ENCODE results near the gene ATP5MC3. TPM values are rescaled to one million over a fixed set of nuclear protein-coding genes. Genes with fewer than 3 reads are reported as not detected.

Gene ATP5MC3
- total and polyA plus RNA-seq, 2 donors from 2014 or later: 189 to 990 TPM

DNA sequence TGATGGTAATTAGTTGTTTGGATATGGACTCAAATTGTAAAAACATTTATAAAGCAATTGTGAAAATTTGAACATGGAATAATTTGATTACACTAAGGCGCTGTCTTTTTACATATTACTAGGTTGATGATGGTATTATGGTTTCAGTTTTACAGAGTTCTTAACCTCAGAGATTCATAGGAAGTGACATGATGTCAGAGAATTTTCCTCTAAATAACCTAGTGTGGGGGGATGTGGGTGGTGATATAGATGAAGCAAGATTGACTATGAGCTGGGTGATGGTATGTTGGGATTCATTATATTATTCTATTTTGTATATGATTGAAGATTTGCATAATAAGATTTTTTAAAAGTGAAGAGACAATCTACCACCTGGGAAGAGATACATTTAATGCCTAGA, 45.9 kb upstream of the ATP5MC3 start:
- FAIRE-seq: no peak
- TF ChIP-seq, protein P1, sequence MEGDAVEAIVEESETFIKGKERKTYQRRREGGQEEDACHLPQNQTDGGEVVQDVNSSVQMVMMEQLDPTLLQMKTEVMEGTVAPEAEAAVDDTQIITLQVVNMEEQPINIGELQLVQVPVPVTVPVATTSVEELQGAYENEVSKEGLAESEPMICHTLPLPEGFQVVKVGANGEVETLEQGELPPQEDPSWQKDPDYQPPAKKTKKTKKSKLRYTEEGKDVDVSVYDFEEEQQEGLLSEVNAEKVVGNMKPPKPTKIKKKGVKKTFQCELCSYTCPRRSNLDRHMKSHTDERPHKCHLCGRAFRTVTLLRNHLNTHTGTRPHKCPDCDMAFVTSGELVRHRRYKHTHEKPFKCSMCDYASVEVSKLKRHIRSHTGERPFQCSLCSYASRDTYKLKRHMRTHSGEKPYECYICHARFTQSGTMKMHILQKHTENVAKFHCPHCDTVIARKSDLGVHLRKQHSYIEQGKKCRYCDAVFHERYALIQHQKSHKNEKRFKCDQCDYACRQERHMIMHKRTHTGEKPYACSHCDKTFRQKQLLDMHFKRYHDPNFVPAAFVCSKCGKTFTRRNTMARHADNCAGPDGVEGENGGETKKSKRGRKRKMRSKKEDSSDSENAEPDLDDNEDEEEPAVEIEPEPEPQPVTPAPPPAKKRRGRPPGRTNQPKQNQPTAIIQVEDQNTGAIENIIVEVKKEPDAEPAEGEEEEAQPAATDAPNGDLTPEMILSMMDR (IDR thresholded peaks at IDR 0.05; ENCODE audit: borderline replicate concordance, extremely low read depth, insufficient read depth): no peak

GRCh38 chr2:175220075-175220474, 38.6 kb upstream of the ATP5MC3 start:
- intact Hi-C loops (cut with DNase I): no loop called here
- no peak for FAIRE-seq

More for the DNA sequence above, 45.9 kb upstream of the ATP5MC3 start:
- no peak overlapping the region for H3K9ac ChIP-seq (ENCODE audit: low read length in 3 of 3)
- no peaks in the 10 kb centered on the region for H3K27me3 ChIP-seq (ENCODE audit: control insufficient read depth, insufficient read depth, low read length)
- intact Hi-C loops (cut with DNase I): no loop called here
- no peaks in the 10 kb centered on the region for H3K4me1 ChIP-seq (ENCODE audit: control insufficient read depth in 2 of 3, insufficient read depth in 2 of 3, low read depth in 1 of 3, low read length in 3 of 3)
- no peak for DNase-seq
- H3K9me3 ChIP-seq (ENCODE audit: control insufficient read depth in 2 of 3, insufficient read depth in 1 of 3, low read length in 3 of 3): no peaks in the 10 kb centered on the region
- no peak overlapping the region for H3K4me3 ChIP-seq (ENCODE audit: low read length in 3 of 3)
- no peak overlapping the region for H3K27ac ChIP-seq (ENCODE audit: low read depth in 2 of 2, low read length in 2 of 2)
- no peaks in the 10 kb centered on the region for H3K36me3 ChIP-seq (ENCODE audit: control insufficient read depth in 2 of 3, insufficient read depth in 3 of 3, low read length in 3 of 3)

GRCh38 chr2:175218551-175218950, 37.0 kb upstream of the ATP5MC3 start:
- H3K27ac ChIP-seq (ENCODE audit: low read depth in 2 of 2, low read length in 2 of 2): no peak overlapping the region
- DNase-seq (no peak), FAIRE-seq (no peak)
- no peaks in the 10 kb centered on the region for H3K36me3 ChIP-seq (ENCODE audit: control insufficient read depth in 2 of 3, insufficient read depth in 3 of 3, low read length in 3 of 3)
- H3K27me3 ChIP-seq (ENCODE audit: control insufficient read depth, insufficient read depth, low read length): no peaks in the 10 kb centered on the region
- H3K4me3 ChIP-seq (ENCODE audit: low read length in 3 of 3): no peak overlapping the region
- TF ChIP-seq, protein P1 (IDR thresholded peaks at IDR 0.05; ENCODE audit: borderline replicate concordance, extremely low read depth, insufficient read depth): no peak
- H3K9ac ChIP-seq (ENCODE audit: low read length in 3 of 3): no peak overlapping the region
- H3K4me1 ChIP-seq (ENCODE audit: control insufficient read depth in 2 of 3, insufficient read depth in 2 of 3, low read depth in 1 of 3, low read length in 3 of 3): no peaks in the 10 kb centered on the region
- no peaks in the 10 kb centered on the region for H3K9me3 ChIP-seq (ENCODE audit: control insufficient read depth in 2 of 3, insufficient read depth in 1 of 3, low read length in 3 of 3)
- intact Hi-C loops (cut with DNase I): no loop called here

More at GRCh38 chr2:175220075-175220474, 38.6 kb upstream of the ATP5MC3 start:
- TF ChIP-seq, protein P1 (IDR thresholded peaks at IDR 0.05; ENCODE audit: borderline replicate concordance, extremely low read depth, insufficient read depth): no peak
- Histone ChIP-seq H3K4me1 (ENCODE audit: control insufficient read depth in 2 of 3, insufficient read depth in 2 of 3, low read depth in 1 of 3, low read length in 3 of 3) (no peaks in the 10 kb centered on the region), H3K27ac (ENCODE audit: low read depth in 2 of 2, low read length in 2 of 2) (no peak overlapping the region), H3K36me3 (ENCODE audit: control insufficient read depth in 2 of 3, insufficient read depth in 3 of 3, low read length in 3 of 3) (no peaks in the 10 kb centered on the region), H3K27me3 (ENCODE audit: control insufficient read depth, insufficient read depth, low read length) (no peaks in the 10 kb centered on the region), H3K9ac (ENCODE audit: low read length in 3 of 3) (no peak overlapping the region), H3K4me3 (ENCODE audit: low read length in 3 of 3) (no peak overlapping the region), H3K9me3 (ENCODE audit: control insufficient read depth in 2 of 3, insufficient read depth in 1 of 3, low read length in 3 of 3) (no peaks in the 10 kb centered on the region)
- DNase-seq: no peak

Measured in kidney (tissue), 14 donors.